HepG2 (cell line): ENCODE data around the gene KIAA0930. TPM values are rescaled to one million over a fixed set of nuclear protein-coding genes. Genes with fewer than 3 reads are reported as not detected.

ENCODE experiments used
- AGO1 ChIP-seq: fragments of 200-400 bp; formaldehyde crosslinking; IDR thresholded peaks from 2 replicates; pipeline ENCODE4 v1.6.1; 2017; ENCODE audit warnings: mild to moderate bottlenecking, low read depth, low read length, moderate library complexity; ENCODE audit not compliant: poor library complexity, severe bottlenecking
- FOXA3 ChIP-seq: IDR thresholded peaks from 2 replicates; pipeline ENCODE4 v1.6.1; 2016; ENCODE audit warnings: missing genetic modification reagents, missing compliant biosample characterization
- FOXJ3 ChIP-seq: sonication (generic); formaldehyde crosslinking; IDR thresholded peaks from 2 replicates; pipeline ENCODE4 v1.4.0; 2020; ENCODE audit warnings: missing genetic modification reagents, mild to moderate bottlenecking, borderline replicate concordance
- GZF1 ChIP-seq: sonication (generic); formaldehyde crosslinking; IDR thresholded peaks from 2 replicates; pipeline ENCODE4 v1.5.1; 2020; ENCODE audit warnings: mild to moderate bottlenecking, missing genetic modification reagents
- HNRNPH1 ChIP-seq: fragments of 200-400 bp; formaldehyde crosslinking; optimal IDR thresholded peaks from 2 replicates; pipeline ENCODE3; 2017; ENCODE audit warnings: mild to moderate bottlenecking, low read depth, low read length
- KLF6 ChIP-seq: IDR thresholded peaks from 2 replicates; pipeline ENCODE4 v1.8.0; 2016; ENCODE audit warnings: missing biosample characterization, missing genetic modification reagents
- MAZ ChIP-seq, 2 experiments: sonication (generic) in 1 of 2; formaldehyde crosslinking in 1 of 2; IDR thresholded peaks; 2 replicates each; pipeline versions ENCODE4 v1.5.0 to v1.6.1; 2012 to 2020; ENCODE audit warnings: low read depth in 2 of 2, mild to moderate bottlenecking in 2 of 2, borderline replicate concordance in 1 of 2, improper control_type of control experiment in 1 of 2, low read length in 1 of 2, missing genetic modification reagents in 1 of 2, moderate library complexity in 1 of 2
- NCOR1 ChIP-seq: fragments of 200-600 bp; sonication (generic); IDR thresholded peaks from 2 replicates; pipeline ENCODE4 v1.7.0; 2017; ENCODE audit warnings: antibody characterized with exemption, low read length, borderline replicate concordance
- NFIB ChIP-seq: sonication (generic); formaldehyde crosslinking; IDR thresholded peaks from 2 replicates; pipeline ENCODE4 v1.9.0; 2021; ENCODE audit warnings: missing genetic modification reagents, mild to moderate bottlenecking, borderline replicate concordance
- NR2F1 ChIP-seq, 2 experiments: fragments of 450-650 bp in 1 of 2; formaldehyde crosslinking in 1 of 2; IDR thresholded peaks; 2 replicates each; pipeline versions ENCODE4 v1.5.0 to v1.6.1; 2016 to 2020; ENCODE audit warnings: mild to moderate bottlenecking in 1 of 2, missing compliant biosample characterization in 1 of 2, missing genetic modification reagents in 1 of 2, moderate library complexity in 1 of 2
- SMARCE1 ChIP-seq: fragments of 450-650 bp; IDR thresholded peaks from 2 replicates; pipeline ENCODE4 v1.6.1; 2017; ENCODE audit warnings: borderline replicate concordance
- SMYD3 ChIP-seq: sonication (generic); formaldehyde crosslinking; IDR thresholded peaks from 2 replicates; pipeline ENCODE4 v1.8.1; 2023; ENCODE audit warnings: mild to moderate bottlenecking, missing genetic modification reagents
- THAP11 ChIP-seq: IDR thresholded peaks from 2 replicates; pipeline ENCODE4 v1.6.1; 2016; ENCODE audit warnings: missing biosample characterization, missing genetic modification reagents
- ZNF3 ChIP-seq: IDR thresholded peaks from 2 replicates; pipeline ENCODE4 v1.7.0; 2017; ENCODE audit warnings: inconsistent platforms
- ZNF33A ChIP-seq: sonication (generic); formaldehyde crosslinking; IDR thresholded peaks from 2 replicates; pipeline ENCODE4 v1.5.1; 2020; ENCODE audit warnings: missing genetic modification reagents, mild to moderate bottlenecking, moderate library complexity, borderline replicate concordance
- ZNF451 ChIP-seq: sonication (generic); formaldehyde crosslinking; IDR thresholded peaks from 2 replicates; pipeline ENCODE4 v1.5.0; 2020; ENCODE audit warnings: mild to moderate bottlenecking, missing genetic modification reagents
- ZNF556 ChIP-seq: sonication (generic); formaldehyde crosslinking; IDR thresholded peaks from 2 replicates; pipeline ENCODE4 v1.4.0; 2020; ENCODE audit warnings: mild to moderate bottlenecking, missing genetic modification reagents, borderline replicate concordance
- ZNF589 ChIP-seq: sonication (generic); formaldehyde crosslinking; conservative IDR thresholded peaks from 2 replicates; pipeline ENCODE4 v1.8.0; 2022; ENCODE audit warnings: mild to moderate bottlenecking, moderate library complexity, missing genetic modification reagents
- ZNF773 ChIP-seq: sonication (generic); formaldehyde crosslinking; IDR thresholded peaks from 2 replicates; pipeline ENCODE4 v1.4.0; 2020; ENCODE audit warnings: missing genetic modification reagents, borderline replicate concordance
- ZNF780A ChIP-seq: sonication (generic); formaldehyde crosslinking; IDR thresholded peaks from 2 replicates; pipeline ENCODE4 v1.8.0; 2022; ENCODE audit warnings: mild to moderate bottlenecking, missing genetic modification reagents, moderate library complexity
- ZNF839 ChIP-seq: sonication (generic); formaldehyde crosslinking; IDR thresholded peaks from 2 replicates; pipeline ENCODE4 v1.4.0; 2020; ENCODE audit warnings: missing genetic modification reagents, mild to moderate bottlenecking, borderline replicate concordance
- polyA plus RNA-seq, 8 experiments: library from polyadenylated mRNA; depleted of rRNA in 3 of 8; stranded (reverse) in 7 of 8; unstranded in 1 of 8; fragments of >200 nt; fragmentation: Illumina TruSeq in 4 of 8; extraction: Trizol in 4 of 8; gene quantifications; 2 replicates each; pipeline versions ENCODE4 v1.2.1 to v1.2.3, GENCODE V29; 2011 to 2016; ENCODE audit warnings: low read depth in 4 of 8, missing spikeins in 1 of 8, mixed read lengths in 1 of 8; ENCODE audit not compliant: insufficient read depth in 1 of 8
- total RNA-seq, 5 experiments: library from RNA; depleted of rRNA; stranded (reverse); fragments of >200 nt; fragmentation: Illumina TruSeq; extraction: Trizol; gene quantifications; 2 replicates each; pipeline ENCODE4 v1.2.3, GENCODE V29; 2016; ENCODE audit warnings: low read depth in 1 of 5
- TF ChIP-seq, protein P1 (sequence below): sonication (generic); formaldehyde crosslinking; IDR thresholded peaks from 2 replicates; pipeline ENCODE4 v1.8.1; 2022; ENCODE audit warnings: mild to moderate bottlenecking, missing genetic modification reagents
- TF ChIP-seq, protein P2 (sequence below): sonication (generic); formaldehyde crosslinking; IDR thresholded peaks from 2 replicates; pipeline ENCODE4; 2020; ENCODE audit warnings: missing genetic modification reagents, mild to moderate bottlenecking, borderline replicate concordance
- TF ChIP-seq, protein P3 (sequence below): sonication (generic); formaldehyde crosslinking; IDR thresholded peaks from 2 replicates; pipeline ENCODE4 v1.8.1; 2023; ENCODE audit warnings: missing genetic modification reagents, inconsistent platforms, borderline replicate concordance

Gene KIAA0930
- total and polyA plus RNA-seq, 2 of the 13 experiments (the other 11 are each of a cell fraction or from before 2014, with no cell fraction given): 27.0 to 38.2 TPM

GRCh38 chr22:45163451-45164269 lies 77.0 kb downstream of the KIAA0930 start, which contains the start of gene NUP50 (continued):
- TF ChIP-seq MAZ (IDR thresholded peaks at IDR 0.05; ENCODE audit: borderline replicate concordance, low read depth, low read length) (no peak), MAZ (CRISPR knock-in tag; IDR thresholded peaks at IDR 0.05; ENCODE audit: low read depth) (peak; percentile 79), ZNF451 (CRISPR knock-in tag) (peak; percentile 60; the same call in 1 of the 2 replicates), FOXA3 (CRISPR knock-in tag) (no peak; the same call in 1 of the 2 replicates), AGO1 (no peak), ZNF33A (CRISPR knock-in tag) (no peak; the same call in 1 of the 2 replicates), ZNF556 (CRISPR knock-in tag) (peak; percentile 79), ZNF3 (CRISPR knock-in tag) (no peak), FOXJ3 (CRISPR knock-in tag) (no peak), THAP11 (CRISPR knock-in tag) (peak; percentile 76), SMARCE1 (no peak), NCOR1 (no peak), ZNF839 (CRISPR knock-in tag) (0 out of 2 replicates have a peak, but pooled peaks have one; percentile 58), ZNF780A (CRISPR knock-in tag) (0 out of 2 replicates have a peak, but pooled peaks have one; percentile 55), ZNF773 (0 out of 2 replicates have a peak, but pooled peaks have one; percentile 59), HNRNPH1 (no peak), KLF6 (CRISPR knock-in tag) (peak; percentile 77; the same call in 1 of the 2 replicates), SMYD3 (CRISPR knock-in tag) (peak; percentile 83; the same call in 1 of the 2 replicates), ZNF589 (peak; percentile 59; the same call in 1 of the 2 replicates), NFIB (CRISPR knock-in tag) (no peak), NR2F1 (CRISPR knock-in tag; IDR thresholded peaks at IDR 0.05) (peak in 1 of 2 experiments; percentile 19; a peak in 1 of 4 replicates), GZF1 (no peak; the same call in 1 of the 2 replicates)
- TF ChIP-seq, protein P1, sequence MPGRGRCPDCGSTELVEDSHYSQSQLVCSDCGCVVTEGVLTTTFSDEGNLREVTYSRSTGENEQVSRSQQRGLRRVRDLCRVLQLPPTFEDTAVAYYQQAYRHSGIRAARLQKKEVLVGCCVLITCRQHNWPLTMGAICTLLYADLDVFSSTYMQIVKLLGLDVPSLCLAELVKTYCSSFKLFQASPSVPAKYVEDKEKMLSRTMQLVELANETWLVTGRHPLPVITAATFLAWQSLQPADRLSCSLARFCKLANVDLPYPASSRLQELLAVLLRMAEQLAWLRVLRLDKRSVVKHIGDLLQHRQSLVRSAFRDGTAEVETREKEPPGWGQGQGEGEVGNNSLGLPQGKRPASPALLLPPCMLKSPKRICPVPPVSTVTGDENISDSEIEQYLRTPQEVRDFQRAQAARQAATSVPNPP: peak; percentile 92
- TF ChIP-seq, protein P2, sequence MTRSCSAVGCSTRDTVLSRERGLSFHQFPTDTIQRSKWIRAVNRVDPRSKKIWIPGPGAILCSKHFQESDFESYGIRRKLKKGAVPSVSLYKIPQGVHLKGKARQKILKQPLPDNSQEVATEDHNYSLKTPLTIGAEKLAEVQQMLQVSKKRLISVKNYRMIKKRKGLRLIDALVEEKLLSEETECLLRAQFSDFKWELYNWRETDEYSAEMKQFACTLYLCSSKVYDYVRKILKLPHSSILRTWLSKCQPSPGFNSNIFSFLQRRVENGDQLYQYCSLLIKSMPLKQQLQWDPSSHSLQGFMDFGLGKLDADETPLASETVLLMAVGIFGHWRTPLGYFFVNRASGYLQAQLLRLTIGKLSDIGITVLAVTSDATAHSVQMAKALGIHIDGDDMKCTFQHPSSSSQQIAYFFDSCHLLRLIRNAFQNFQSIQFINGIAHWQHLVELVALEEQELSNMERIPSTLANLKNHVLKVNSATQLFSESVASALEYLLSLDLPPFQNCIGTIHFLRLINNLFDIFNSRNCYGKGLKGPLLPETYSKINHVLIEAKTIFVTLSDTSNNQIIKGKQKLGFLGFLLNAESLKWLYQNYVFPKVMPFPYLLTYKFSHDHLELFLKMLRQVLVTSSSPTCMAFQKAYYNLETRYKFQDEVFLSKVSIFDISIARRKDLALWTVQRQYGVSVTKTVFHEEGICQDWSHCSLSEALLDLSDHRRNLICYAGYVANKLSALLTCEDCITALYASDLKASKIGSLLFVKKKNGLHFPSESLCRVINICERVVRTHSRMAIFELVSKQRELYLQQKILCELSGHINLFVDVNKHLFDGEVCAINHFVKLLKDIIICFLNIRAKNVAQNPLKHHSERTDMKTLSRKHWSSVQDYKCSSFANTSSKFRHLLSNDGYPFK (CRISPR knock-in tag): peak; percentile 83
- TF ChIP-seq, protein P3, sequence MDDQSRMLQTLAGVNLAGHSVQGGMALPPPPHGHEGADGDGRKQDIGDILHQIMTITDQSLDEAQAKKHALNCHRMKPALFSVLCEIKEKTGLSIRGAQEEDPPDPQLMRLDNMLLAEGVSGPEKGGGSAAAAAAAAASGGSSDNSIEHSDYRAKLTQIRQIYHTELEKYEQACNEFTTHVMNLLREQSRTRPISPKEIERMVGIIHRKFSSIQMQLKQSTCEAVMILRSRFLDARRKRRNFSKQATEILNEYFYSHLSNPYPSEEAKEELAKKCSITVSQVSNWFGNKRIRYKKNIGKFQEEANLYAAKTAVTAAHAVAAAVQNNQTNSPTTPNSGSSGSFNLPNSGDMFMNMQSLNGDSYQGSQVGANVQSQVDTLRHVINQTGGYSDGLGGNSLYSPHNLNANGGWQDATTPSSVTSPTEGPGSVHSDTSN (CRISPR knock-in tag): no peak
